CD14-positive monocyte (primary cell): Measurements from ENCODE around the gene GALNT1. TPM values are rescaled to one million over a fixed set of nuclear protein-coding genes. Genes with fewer than 3 reads are reported as not detected.

ENCODE experiments used
- DNase-seq, 3 donors: peaks; one replicate each; pipeline ENCODE4 v3.0.0-alpha.2; 2011 to 2022
- H2AFZ ChIP-seq: 2 replicates; pipeline ENCODE4 v1.6.0; 2012; ENCODE audit warnings: mild to moderate bottlenecking, low read depth, low read length, inconsistent platforms; ENCODE audit not compliant: insufficient read depth, poor library complexity, severe bottlenecking
- H3K27ac ChIP-seq, 2 donors: 1 replicate in 1 of 2; 2 replicates in 1 of 2; pipeline ENCODE4 v1.5.1; 2012 to 2013; ENCODE audit warnings: low read length in 2 of 2, control low read depth in 1 of 2, inconsistent platforms in 1 of 2, low read depth in 1 of 2, mild to moderate bottlenecking in 1 of 2
- H3K27me3 ChIP-seq, 2 donors: one replicate each; pipeline versions ENCODE4 v1.6.0 to v1.6.1; 2011 to 2013; ENCODE audit warnings: low read length in 2 of 2; ENCODE audit not compliant: control insufficient read depth in 2 of 2, insufficient read depth in 2 of 2
- H3K36me3 ChIP-seq, 2 donors: replicated peaks in 1 of 2; 1 replicate in 1 of 2; 2 replicates in 1 of 2; pipeline versions ENCODE4 v1.5.1 to v1.6.1; 2012 to 2013; ENCODE audit warnings: low read length in 2 of 2, control low read depth in 1 of 2, inconsistent platforms in 1 of 2, mild to moderate bottlenecking in 1 of 2; ENCODE audit not compliant: insufficient read depth in 2 of 2, control insufficient read depth in 1 of 2
- H3K4me1 ChIP-seq, 2 donors: 1 replicate in 1 of 2; 2 replicates in 1 of 2; pipeline versions ENCODE4 v1.5.1 to v1.6.1; 2012 to 2013; ENCODE audit warnings: low read length in 2 of 2, control low read depth in 1 of 2, inconsistent platforms in 1 of 2, mild to moderate bottlenecking in 1 of 2, moderate library complexity in 1 of 2; ENCODE audit not compliant: insufficient read depth in 2 of 2, control insufficient read depth in 1 of 2
- H3K4me2 ChIP-seq: replicated peaks from 2 replicates; pipeline ENCODE3; 2012; ENCODE audit warnings: low read length, moderate library complexity, mild to moderate bottlenecking; ENCODE audit not compliant: poor library complexity, severe bottlenecking; ENCODE audit errors: extremely low read depth
- H3K4me3 ChIP-seq, 3 experiments: fragments of 200-600 bp in 1 of 3; sonication (generic) in 1 of 3; replicated peaks in 1 of 3; 1 replicate in 2 of 3; 2 replicates in 1 of 3; pipeline ENCODE4 v1.5.1; 2011 to 2013; ENCODE audit warnings: low read length in 3 of 3, mild to moderate bottlenecking in 3 of 3, control low read depth in 2 of 3, low read depth in 2 of 3, inconsistent platforms in 1 of 3, moderate library complexity in 1 of 3
- H3K79me2 ChIP-seq: 2 replicates; pipeline ENCODE4 v1.6.0; 2012; ENCODE audit warnings: mild to moderate bottlenecking, control low read depth, inconsistent platforms, low read length, moderate library complexity; ENCODE audit not compliant: insufficient read depth
- H3K9ac ChIP-seq: 2 replicates; pipeline ENCODE4 v1.6.0; 2017; ENCODE audit warnings: low read length, mild to moderate bottlenecking; ENCODE audit not compliant: insufficient read depth, poor library complexity, severe bottlenecking
- H3K9me3 ChIP-seq, 2 donors: replicated peaks in 1 of 2; 1 replicate in 1 of 2; 2 replicates in 1 of 2; pipeline versions ENCODE4 v1.5.1 to v1.6.1; 2012 to 2013; ENCODE audit warnings: low read length in 2 of 2, control low read depth in 1 of 2; ENCODE audit not compliant: control insufficient read depth in 1 of 2, insufficient read depth in 1 of 2
- H4K20me1 ChIP-seq: 2 replicates; pipeline ENCODE4 v1.6.0; 2012; ENCODE audit warnings: mild to moderate bottlenecking, low read length, control low read depth, moderate library complexity; ENCODE audit not compliant: insufficient read depth
- H3K27ac Mint-ChIP-seq, 7 donors: one replicate each; pipeline ENCODE4 v1.8.0; 2020; ENCODE audit warnings: mild to moderate bottlenecking in 7 of 7, mixed read lengths in 7 of 7, moderate library complexity in 6 of 7, inconsistent platforms in 2 of 7
- H3K27me3 Mint-ChIP-seq, 3 donors: one replicate each; pipeline ENCODE4 v1.8.0; 2021 to 2022; ENCODE audit warnings: low read depth in 3 of 3, mild to moderate bottlenecking in 3 of 3, mixed read lengths in 3 of 3, moderate library complexity in 3 of 3, inconsistent platforms in 1 of 3
- H3K36me3 Mint-ChIP-seq, 2 donors: one replicate each; pipeline ENCODE4 v1.8.0; 2020; ENCODE audit warnings: mixed read lengths in 2 of 2, inconsistent platforms in 1 of 2, mild to moderate bottlenecking in 1 of 2
- H3K4me1 Mint-ChIP-seq: one replicate; pipeline ENCODE4 v1.8.0; 2020; ENCODE audit warnings: mild to moderate bottlenecking, mixed read lengths
- H3K4me3 Mint-ChIP-seq, 2 donors: one replicate each; pipeline ENCODE4 v1.8.0; 2020; ENCODE audit warnings: mild to moderate bottlenecking in 2 of 2, mixed read lengths in 2 of 2, moderate library complexity in 1 of 2
- H3K9me3 Mint-ChIP-seq, 7 donors: one replicate each; pipeline ENCODE4 v1.8.0; 2020 to 2022; ENCODE audit warnings: mixed read lengths in 7 of 7, mild to moderate bottlenecking in 6 of 7, moderate library complexity in 6 of 7, inconsistent platforms in 2 of 7
- WGBS: methylation state at CpG from one replicate; pipeline ENCODE4 v1.1.5; 2013; ENCODE audit warnings: missing lambda C conversion rate; ENCODE audit not compliant: insufficient coverage; 5-methylcytosine and 5-hydroxymethylcytosine counted together
- intact Hi-C, 2 donors: fragments of 100-400 bp; cut with micrococcal nuclease; formaldehyde crosslinking; loops; one replicate each; pipeline versions ENCODE4 v1.15.0 to v1.15.1; 2023
- polyA plus RNA-seq, 3 donors: library from polyadenylated mRNA; depleted of rRNA in 1 of 3; unstranded in 2 of 3; stranded (reverse) in 1 of 3; fragments of 300-500 nt in 2 of 3; fragments of >200 nt in 1 of 3; fragmentation: Illumina TruSeq in 2 of 3; gene quantifications; 1 replicate in 2 of 3; 2 replicates in 1 of 3; pipeline ENCODE4 v1.2.3, GENCODE V29; 2012 to 2021
- TF ChIP-seq, protein P1 (sequence below): fragments of 200-600 bp; IDR thresholded peaks from one replicate; pipeline ENCODE4 v1.8.0; 2022; ENCODE audit warnings: antibody characterized with exemption, mild to moderate bottlenecking

GALNT1 gene
- polyA plus RNA-seq, 3 donors, result 16.8 to 58.5 (median 22.9) TPM

DNA sequence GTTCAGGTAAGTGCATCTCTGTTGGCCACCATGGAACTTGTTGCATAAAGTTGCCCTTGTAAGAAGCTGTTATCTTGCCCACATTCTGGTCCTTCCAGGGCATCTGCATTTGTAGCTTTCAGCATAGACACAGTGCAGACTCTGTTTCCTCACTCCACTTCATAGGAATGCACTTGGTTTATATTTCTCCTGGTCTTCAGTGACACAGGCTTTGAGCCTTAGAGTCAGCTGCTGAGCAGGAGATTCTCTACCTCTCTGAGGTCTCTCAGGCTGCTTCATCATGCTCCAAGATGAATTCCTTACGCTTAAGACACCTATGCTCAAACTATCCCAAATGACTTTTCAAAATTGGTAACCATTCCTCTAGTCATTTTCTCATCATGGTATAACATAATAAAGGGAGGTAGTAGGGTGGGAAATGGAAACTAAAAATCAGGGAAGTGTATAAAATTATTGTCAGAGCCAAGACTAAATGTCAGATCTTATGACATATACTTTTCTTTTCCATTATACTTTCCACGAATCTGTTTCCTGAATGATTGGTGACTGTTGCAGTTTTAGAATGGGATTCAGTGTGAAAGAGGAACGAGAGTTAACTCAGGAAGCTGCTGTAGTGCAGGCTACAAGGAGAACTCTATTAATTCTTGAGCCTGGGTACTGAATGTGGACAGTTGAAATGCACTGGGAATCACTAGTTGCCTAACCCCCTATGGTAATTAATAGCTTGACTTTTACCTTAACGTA is 72.0 kb downstream of the GALNT1 start:
- Mint-ChIP-seq H3K9me3 (peaks cover 0 to 11% (median 6%) of the 10 kb centered on the region in 7 donors), H3K36me3 (peaks cover 3 to 10% of the 10 kb centered on the region in 2 donors), H3K4me1 (peaks cover 7% of the 10 kb centered on the region), H3K27ac (peak overlapping the region in 1 of 7 donors; percentile 1), H3K27me3 (no peaks in the 10 kb centered on the region), H3K4me3 (no peak overlapping the region)
- H3K27me3 ChIP-seq, result no peaks in the 10 kb centered on the region
- H3K9me3 ChIP-seq, result peaks cover 4 to 5% of the 10 kb centered on the region in 2 donors
- H3K4me3 ChIP-seq, result no peak overlapping the region
- peaks cover 7 to 20% of the 10 kb centered on the region in 2 donors for H3K36me3 ChIP-seq
- no peak overlapping the region for H3K27ac ChIP-seq
- H2AFZ ChIP-seq, result no peak overlapping the region
- peaks cover 13% of the 10 kb centered on the region for H3K79me2 ChIP-seq
- H3K4me2 ChIP-seq, result no peak overlapping the region
- H3K9ac ChIP-seq, result no peak overlapping the region
- H4K20me1 ChIP-seq, result peaks cover 16% of the 10 kb centered on the region
- 0% methylated on average over 1 of the region's 4 CpGs for WGBS
- intact Hi-C loops, result no loop called here
- TF ChIP-seq, protein P1, sequence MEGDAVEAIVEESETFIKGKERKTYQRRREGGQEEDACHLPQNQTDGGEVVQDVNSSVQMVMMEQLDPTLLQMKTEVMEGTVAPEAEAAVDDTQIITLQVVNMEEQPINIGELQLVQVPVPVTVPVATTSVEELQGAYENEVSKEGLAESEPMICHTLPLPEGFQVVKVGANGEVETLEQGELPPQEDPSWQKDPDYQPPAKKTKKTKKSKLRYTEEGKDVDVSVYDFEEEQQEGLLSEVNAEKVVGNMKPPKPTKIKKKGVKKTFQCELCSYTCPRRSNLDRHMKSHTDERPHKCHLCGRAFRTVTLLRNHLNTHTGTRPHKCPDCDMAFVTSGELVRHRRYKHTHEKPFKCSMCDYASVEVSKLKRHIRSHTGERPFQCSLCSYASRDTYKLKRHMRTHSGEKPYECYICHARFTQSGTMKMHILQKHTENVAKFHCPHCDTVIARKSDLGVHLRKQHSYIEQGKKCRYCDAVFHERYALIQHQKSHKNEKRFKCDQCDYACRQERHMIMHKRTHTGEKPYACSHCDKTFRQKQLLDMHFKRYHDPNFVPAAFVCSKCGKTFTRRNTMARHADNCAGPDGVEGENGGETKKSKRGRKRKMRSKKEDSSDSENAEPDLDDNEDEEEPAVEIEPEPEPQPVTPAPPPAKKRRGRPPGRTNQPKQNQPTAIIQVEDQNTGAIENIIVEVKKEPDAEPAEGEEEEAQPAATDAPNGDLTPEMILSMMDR, result no peak
- no peak for DNase-seq
- no peaks in the 10 kb centered on the region for H3K4me1 ChIP-seq

GRCh38 chr18:35658112-35658511 is 76.6 kb downstream of the GALNT1 start:
- Mint-ChIP-seq H3K9me3 (no peaks in the 10 kb centered on the region), H3K27me3 (no peaks in the 10 kb centered on the region), H3K4me3 (no peak overlapping the region), H3K36me3 (peaks cover 3 to 5% of the 10 kb centered on the region in 2 donors), H3K27ac (no peak overlapping the region), H3K4me1 (peaks cover 7% of the 10 kb centered on the region)
- peaks cover 7 to 23% of the 10 kb centered on the region in 2 donors for H3K36me3 ChIP-seq
- no peak for DNase-seq
- 88% methylated on average over 2 of the region's 4 CpGs for WGBS
- no peak overlapping the region for H3K9ac ChIP-seq
- H3K4me2 ChIP-seq, result no peak overlapping the region
- H3K27me3 ChIP-seq, result no peaks in the 10 kb centered on the region
- no peak overlapping the region for H2AFZ ChIP-seq
- no peak overlapping the region for H3K27ac ChIP-seq
- intact Hi-C loops, result no loop called here
- TF ChIP-seq, protein P1, result no peak
- no peak overlapping the region for H3K4me3 ChIP-seq
- no peaks in the 10 kb centered on the region for H3K9me3 ChIP-seq
- H3K79me2 ChIP-seq, result peaks cover 5% of the 10 kb centered on the region
- H3K4me1 ChIP-seq, result no peaks in the 10 kb centered on the region
- H4K20me1 ChIP-seq, result peaks cover 5% of the 10 kb centered on the region
